ENCODE data around the gene SOX4.

- TF ChIP-seq CTCF (IDR thresholded peaks at IDR 0.05) (no peak), POLR2A (IDR thresholded peaks at IDR 0.05) (no peak), POLR2AphosphoS5 (IDR thresholded peaks at IDR 0.05) (no peak)
Observed at GRCh38 chr6:21603082-21603952, 9.8 kb downstream of the SOX4 start.
